ENCODE results near the gene TNFRSF19.

TNFRSF19 gene

DNA sequence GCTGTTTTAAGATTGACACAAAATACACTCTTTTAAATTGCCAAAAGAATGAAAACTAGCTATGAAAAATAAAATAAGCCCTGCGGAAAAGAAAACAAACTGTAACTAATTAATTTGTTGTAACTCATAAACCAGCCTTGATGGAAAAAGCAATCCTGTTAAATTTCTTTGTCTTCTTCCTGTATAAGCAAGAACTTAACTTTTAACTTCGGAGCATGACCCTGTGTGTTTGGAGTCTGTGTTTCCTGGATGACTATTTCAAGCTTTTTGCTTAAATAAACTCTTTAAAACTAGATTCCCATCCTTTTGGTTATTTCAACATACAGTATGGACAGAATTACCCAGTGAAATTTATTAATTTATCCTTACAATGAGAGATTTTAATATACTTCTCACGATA, 122.6 kb downstream of the TNFRSF19 start:
- DNase-seq = no peak

DNA sequence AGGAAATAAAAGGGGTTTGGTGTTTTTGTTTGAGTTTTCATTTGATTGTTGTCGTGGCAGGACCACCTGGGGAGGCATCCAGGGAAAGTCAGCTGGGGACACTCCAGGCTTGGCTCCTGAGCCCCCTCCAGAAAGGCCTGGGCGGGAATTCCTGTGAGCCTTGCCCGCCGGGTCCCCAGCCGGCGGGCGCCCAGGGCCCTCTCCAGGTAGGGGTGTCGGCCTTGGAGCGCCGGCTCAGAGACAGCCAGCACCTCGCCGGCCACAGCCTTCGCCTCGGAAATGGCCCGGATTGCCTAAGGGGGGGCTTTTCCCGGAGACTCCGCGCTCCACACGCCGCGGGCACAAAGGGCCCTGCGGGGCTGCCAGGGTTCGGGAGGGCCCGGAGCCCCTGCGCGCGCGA, 125.0 kb downstream of the TNFRSF19 start:
- DNase-seq = no peak

DNA sequence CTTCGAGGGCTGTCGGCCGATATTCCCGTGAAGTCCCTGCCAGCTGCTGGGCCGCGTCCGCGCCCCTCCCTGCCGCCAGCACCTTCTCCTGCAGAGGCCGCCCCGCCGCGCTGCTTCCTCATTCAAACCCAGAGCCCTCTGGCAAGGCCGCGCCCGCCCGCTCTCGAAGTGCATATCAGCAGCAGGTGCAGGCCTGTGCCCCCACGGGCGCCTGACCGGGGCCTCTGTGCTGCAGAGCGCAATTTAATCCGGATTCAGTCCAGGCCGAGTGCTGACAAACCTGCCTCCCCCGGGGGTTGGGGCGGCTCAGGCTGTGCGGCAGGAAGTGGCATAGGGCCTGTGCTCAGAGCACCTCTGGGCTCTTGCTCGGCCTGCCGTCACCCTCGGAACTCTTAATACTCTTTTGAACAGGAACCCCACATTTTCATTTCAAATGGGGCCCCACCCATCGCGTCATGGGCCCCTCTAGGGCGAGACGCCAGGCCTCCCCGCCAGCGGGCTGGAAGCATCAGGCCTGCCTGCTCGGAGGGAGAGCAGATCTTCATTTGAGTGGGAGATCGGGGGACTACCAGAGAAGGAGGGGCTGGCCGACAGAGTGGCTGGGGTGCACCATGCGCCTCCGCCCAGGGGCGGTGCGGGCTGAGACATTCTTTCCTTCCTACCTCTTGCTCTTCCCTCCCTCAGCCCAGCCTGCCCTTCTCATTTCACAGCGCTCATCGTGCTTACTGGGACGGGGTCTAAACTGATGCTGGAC, 125.7 kb downstream of the TNFRSF19 start:
- peak; percentile 61 to 65 for DNase-seq

DNA sequence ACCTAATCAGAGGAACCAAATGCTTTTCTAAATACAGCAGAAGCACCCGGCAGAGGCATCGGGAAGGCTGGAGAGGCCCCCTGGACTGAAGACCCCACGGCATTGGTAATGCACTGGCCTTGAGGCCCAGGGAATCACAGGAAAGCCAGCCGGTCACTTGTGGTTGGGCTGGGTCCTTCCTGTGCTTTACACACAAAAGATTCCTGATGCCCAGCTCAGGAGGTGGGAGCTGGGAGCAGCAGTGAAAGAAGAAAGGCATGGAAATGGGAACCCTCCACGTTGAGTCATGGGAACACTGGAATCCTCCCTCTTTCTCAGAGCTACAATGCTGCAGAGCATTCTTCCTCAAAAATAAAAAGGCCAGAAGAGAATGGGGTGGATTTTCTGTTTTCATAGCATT, 126.4 kb downstream of the TNFRSF19 start:
- DNase-seq = no peak

DNA sequence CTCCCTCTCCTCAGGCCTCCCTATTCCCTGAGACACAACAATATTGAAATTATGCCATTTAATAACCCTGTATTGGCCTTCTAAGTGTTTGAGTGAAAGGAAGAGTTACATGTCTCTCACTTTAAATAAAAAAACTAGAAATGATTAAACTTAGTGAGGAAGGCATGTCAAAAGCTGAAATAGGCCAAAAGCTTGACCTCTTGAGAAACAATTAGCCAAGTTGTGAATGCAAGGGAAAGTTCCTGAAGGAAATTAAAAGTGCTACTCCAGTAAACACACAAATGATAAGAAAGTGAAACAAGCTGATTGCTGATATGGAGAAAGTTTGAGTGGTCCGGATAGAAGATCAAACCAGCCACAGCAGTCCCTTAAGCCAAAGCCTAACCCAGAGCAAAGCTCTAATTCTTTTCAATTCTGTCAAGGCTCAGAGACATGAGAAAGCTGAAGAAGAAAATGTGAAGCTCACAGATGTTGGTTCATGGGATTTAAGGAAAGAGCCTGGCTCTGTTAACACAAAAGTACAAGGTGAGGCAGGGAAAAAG, 127.6 kb downstream of the TNFRSF19 start:
- no peak for DNase-seq

DNA sequence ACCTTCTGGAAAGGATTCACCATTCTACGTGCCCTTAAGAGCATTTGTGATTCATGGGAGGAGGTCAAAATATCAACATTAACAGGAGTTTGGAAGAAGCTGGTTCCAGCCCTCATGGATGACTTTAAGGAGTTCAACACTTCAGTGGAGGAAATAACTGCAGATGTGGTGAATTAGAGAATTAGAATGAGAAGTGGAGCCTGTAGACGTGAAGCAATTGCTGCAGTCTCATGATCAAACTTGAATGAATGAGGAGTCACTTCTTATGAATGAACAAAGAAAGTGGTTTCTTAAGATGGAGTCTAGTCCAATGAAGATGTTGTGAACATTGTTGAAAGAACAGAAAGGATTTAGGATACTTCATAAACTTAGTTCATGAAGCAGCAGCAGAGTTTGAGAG, 129.1 kb downstream of the TNFRSF19 start:
- DNase-seq = no peak

DNA sequence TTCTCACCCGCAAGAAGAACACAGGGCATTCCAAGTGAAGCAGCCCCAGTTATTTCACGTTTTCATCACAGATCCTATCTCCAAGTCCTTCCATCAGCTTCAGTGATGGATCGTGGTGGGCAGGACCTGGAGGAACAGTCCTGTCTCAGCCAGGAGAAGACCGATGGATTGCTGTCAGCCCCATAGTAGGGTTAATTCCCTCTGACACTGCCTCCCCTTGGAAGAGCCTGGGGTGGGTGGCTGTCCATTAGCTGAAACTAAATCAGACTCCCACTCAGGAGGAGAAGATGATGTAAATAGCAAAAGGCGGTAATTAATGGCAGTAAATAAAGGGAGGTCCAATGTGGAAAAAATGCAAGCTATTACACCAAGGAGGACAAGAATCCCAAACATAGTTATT, 131.0 kb downstream of the TNFRSF19 start:
- no peak for DNase-seq

DNA sequence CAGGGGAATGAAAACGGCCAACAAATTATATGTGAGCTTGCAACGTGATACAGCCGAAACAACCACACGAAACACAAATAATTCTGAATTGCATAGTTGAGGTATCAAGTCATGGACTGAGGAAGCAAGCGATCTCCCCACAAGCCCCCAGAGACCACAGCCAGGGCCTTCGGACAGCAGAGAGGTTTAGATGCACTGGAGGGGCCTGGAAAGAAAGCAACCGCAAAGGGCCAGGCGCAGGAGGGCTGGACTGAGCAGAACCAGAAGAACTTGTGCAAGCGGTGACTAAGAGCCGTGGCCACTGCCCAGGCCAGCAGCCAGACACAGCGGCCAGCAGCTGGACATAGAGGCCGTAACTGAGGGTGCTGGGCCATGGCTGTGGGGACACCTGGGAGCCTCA, 131.4 kb downstream of the TNFRSF19 start:
- DNase-seq = no peak

DNA sequence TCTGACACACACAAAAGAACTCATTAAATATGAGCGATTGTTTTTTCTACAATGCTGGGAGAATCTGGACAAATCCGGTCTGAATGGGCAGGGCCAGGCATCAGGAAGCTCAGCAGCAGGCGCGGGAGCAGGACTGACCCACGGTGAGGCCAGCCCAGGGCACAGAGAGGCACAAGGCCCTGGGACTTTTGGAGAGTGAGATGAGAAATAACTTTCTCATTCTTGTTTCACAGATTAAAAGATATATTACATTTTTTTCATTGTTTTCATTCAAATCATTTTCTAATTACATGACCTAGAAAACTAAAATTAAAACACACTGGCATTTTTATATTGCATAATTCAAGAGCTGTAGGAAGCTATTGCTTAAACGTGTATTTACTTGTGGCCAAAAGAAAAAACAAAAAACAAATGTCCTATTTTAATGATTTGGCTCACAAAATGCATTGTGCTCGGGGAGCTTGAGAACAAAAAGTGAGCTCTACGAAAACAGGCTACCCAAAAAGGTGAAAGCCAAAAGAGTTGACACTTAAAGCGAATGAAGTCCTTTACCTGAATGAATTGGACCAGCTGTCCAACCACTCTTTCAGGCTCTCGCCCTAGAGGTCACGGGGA, 133.1 kb downstream of the TNFRSF19 start:
- DNase-seq = no peak

DNA sequence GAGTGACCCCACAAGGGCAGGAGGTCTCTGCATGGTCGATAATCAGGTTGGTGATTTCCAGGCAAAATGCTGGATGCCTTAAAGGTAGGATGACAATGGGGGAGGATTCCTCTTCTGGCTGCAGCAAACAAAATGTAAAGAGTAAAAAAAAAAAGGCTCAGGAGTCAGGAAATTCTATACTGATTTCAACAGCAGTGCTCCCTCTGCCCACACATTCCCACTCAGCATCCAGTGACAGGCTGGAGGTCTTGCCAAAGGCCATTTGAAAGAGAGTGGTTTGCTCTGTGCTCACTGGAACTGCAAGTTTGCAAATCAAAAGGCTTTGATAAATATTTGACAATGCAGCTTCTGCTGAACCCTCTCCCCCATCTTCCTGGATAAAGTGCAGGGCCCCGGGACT, 135.4 kb downstream of the TNFRSF19 start:
- DNase-seq = no peak

DNA sequence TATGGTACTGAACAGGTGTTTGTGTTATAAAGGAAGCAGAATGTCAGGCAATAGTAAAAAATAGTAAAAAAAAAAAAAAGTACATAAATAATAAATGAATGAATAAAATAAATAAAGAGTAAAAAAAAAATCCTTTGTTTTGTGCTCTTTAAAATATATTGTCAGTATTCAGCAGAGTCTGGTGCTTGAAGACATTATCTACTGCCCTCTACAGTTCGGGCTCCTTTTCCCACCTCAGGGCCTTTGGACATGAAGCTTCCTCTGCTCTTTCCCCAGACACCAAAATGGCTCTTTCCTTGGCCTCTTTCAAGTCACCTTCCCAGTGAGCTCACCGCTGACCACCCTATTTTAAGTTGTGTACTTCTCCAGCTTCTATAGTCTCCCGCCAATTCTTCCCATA, 137.5 kb downstream of the TNFRSF19 start:
- no peak for DNase-seq

DNA sequence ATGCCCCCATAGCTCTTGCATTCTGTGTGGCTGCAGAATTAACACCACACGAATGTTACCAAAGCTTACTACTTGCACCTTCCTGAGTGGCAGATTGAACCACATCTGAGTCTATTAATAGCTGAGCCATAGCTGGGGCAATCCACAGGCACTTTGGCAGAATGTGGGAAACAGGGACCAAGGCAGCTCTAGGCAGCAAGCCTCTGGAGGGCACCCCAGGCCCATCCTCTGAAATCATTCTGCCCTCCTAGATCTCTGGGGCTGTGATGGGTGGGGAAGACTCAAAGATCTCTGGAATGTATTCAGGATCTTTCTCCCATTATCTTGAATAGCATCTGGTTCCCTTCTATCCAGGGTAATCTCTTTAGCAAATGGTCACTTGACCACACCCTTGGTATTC, 139.3 kb downstream of the TNFRSF19 start:
- no peak for DNase-seq

DNA sequence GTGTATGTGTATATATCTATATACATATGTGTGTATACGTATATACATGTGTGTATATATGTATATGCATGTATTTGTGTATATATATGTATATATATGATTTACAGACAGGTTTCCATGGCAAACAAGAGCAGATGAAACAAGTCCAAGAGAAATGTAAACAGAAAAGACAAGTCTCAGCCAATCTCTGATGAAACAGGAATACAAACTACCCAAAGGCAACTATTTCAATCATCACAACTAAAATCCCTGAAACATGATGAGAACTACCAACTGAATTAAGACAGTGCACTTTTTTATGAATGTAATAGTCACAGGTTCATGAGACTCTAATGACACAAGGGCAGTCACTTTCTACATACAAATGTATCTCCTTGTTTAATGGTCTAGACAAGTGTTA, 140.2 kb downstream of the TNFRSF19 start:
- no peak for DNase-seq

DNA sequence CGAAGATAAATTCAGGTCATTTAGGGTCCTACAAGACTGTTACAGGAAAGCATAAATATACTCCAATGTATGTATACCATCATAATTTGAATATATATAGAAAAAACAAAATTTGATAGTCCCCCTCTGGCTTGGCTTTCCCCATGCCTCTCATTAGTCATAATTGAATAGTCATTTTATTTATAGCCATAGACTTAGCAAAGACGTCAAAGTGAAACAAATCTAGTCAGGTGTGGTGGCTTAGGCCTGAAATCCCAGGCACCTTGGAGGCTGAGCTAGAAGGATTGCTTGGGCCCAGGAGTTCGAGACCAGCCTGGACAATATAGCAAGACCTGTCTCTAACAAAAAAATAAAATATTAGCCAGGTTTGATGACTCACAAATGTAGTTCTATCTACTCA, 141.1 kb downstream of the TNFRSF19 start:
- DNase-seq = no peak

DNA sequence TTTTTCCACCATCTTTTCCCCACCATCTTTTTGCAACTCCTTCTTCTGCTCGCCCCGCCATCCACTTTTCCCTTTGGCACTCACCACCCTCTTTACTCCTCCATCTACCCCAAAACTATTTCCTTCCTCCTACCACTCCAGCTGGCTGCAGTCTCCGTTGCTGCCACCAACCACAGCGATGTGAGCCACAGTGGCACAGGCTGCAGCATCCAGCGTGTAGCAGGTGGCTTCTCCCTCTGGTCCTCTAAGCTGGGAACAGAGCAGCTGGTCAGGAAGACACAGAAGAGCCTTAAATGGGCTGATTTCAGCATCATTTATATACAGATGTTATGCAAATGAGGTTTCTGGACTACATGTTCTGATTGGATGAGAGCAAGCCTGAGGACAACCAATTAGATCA, 144.5 kb downstream of the TNFRSF19 start:
- no peak for DNase-seq

DNA sequence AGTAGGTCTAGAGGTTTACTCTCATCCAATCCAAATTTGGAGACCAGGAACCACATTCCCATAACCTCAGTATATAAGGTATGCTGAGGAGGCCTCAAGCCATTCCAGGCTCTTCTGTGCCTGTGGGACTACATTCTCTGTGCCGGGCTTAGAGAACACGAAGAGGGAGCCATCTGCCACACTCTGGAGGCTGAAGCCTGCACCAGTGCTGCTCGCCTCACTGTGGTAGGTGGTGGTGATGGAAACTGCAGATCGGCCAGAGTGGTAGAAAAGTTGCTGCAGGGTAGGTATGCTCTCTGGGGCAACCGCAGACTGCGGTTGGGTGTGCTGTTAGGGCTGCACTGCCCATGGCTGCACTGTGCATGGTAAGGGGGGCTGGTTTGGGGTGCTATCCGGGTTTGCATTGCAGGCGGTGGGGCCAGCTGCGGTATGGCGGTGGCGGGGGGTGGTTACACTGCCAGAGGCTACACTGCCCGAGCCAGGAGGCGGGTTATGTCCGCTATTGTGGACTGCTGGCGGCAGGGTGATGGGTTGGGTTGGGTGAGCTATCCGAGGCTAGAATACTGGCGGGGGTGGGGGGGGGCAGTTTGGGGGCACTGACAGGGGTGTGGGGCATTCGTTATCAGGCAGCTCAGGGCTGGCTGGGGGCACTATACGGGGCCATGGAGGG, 145.0 kb downstream of the TNFRSF19 start:
- DNase-seq = no peak

DNA sequence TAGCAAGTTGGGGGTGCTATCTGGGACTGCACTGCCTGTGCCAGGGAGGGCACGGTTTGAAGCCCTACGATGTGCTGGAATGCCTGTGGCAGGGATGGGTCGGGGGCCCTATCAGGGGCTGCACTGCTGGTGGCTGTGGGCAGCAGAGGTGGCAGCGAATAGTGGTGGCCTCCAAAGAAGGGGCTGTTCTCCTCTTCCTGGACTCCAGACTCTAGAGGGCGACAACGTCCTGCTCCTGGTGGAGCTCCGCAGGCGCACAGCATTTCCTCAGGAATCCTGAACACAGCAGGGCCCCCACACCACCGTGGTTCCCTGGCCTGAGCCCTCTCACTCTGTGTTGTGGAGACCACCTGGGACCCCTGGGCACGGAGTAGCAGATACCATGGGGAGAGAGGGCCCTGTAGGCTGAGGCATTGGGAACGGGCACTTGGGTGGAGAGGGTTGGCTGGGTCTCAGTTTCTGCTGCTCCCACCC, 145.6 kb downstream of the TNFRSF19 start:
- no peak for DNase-seq

DNA sequence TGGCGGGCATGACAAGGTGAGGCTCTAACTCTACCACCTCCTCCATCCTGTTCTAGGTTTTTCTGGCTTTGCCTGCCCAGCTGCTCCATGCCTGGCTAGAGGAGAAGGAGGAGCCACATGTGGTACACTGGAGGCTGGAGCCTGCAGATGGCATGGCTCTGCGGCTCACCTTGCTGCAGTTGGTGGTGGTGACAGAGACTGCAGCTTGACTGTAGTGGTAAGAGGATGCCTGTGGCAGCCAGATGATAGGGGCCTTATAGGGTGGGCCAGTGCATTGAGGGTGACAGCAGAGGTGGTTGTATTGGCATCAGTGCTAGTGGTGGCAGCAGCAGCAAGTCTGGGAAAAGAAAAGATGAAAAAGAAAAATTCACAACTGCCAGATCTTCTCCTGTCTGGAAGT, 146.2 kb downstream of the TNFRSF19 start:
- no peak for DNase-seq

DNA sequence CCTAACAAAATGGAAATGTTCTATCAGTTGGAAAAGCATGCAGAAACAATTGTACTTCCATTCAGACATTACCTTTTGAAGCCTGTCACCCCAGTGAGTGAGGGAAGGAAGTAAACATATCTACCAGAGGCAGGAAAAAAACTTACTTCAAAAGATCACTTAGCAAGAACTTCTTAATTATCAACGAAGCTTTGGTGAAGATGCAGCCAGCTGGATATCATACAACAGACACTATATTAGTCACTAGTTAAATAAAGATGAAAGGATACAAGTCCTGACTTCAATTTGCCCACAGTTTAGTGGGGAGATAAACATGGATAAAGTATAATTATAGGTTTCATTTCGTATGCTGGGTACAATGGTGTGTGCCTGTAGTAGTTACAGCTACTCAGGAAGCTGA, 148.8 kb downstream of the TNFRSF19 start:
- DNase-seq = no peak

DNA sequence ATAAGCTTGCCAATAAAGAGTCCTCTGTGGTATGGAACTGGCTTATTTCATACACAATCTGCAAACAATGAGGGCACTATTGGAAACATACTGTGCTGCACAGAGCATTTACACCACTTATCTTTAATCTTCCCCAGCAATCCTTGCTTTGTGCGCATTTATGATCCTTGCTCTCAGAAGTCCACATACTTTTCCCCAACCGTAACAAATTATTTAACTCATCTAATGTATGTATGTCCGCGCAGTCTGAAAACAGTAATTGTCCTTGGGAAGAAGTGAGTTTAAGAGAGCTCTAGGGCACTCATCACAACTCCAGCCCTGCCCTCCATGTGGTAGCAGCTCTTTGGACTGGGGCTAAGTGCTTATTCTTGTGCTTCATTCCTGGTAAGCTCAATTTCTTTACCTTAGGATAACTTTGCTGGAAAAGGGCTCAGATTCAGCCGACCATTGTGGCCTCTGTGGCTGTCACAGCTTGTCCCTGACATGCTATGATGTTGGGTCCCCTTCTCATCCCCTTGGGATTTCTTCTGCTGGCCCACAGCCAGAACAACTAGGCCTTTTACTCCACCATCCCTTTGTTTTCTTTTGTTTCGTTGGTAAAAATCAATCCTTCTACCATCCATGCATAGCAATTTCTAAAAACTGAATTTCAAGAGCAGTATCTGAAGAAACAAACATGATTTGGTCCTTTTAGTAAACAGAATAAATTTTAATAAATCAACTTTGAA, 152.7 kb downstream of the TNFRSF19 start:
- no peak for DNase-seq

DNA sequence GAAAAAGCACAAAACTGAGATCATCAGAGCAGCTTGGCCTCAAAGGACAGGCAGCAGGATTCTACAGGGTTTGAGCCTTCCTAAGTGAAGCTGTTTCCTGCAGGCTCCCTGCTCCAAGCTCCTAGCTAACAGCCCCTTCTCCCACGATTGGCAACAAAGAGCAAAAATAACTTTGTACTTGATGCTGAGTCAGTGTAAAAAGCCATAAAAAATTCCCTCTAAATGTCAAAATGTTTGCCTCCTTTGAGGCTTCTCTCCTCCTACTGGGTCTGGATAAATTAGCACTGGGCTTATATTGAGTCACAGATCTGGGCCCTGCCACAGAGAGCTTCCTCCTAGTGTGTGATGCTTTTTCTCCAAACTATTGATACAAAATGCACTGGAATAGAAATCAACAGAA, 153.3 kb downstream of the TNFRSF19 start:
- DNase-seq = no peak

DNA sequence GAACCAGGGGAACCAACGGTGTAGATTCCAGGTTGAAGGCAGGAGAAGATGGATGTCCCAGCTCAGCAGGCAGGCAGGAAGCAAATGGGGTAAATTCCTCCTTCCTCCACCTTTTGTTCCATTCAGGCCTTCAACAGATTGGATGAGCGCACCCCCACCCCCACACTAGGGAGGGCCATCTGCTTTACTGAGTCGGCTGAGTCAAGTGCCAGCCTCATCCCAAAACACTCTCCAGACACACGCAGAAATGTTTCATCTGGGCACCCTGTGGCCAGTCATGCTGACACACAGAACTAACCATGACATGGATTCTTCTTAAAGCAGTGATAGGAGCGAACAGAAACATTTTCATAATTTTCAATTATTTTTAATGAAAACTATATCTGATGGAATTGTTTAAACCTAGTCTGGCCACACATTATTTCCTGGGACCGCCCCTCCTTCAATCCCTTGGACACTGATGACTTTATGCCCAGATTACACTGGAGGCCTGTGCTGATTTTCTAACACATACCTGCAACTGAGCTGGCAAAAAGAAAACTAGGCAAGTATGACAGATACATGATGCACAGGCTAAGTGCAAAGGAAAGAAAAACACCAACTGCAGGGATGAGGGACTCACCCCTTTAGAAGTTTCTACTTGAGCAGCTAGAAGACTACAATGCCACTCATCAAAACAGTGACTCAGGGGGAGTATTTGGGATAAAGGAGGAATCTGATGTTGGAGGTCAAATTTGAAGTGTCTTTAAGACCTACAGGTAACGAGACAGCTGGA, 154.2 kb downstream of the TNFRSF19 start:
- DNase-seq = no peak

Measured in CD4-positive, alpha-beta T cell treated with Interferon alpha-2 for 1 hour (primary cell).